Nucleus accumbens (tissue), 56 donors: Measurements from ENCODE around the gene SLC9A9.

ENCODE experiments used
- DNase-seq, 56 donors: peaks; one replicate each; lab custom pipeline; 2025; lab: John Stamatoyannopoulos, UW

Gene SLC9A9

DNA sequence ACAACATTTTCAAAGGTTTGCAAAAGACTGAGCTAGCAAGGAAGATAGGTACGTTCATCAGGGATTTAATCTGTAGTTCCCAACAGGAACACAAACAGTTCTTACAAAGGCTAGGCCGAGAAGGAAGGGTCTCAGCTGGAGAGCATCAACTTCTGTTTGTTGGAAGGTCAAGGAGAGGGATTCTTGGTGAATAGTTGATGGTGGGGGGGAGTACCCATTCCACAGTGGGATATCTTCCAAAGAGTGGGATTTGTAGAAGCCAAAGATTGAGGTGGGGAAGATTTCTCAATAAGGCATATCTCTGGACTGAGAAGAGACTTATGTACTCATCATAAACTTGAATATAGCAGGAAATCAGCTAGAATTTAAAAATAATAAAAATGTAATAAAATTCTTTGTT, 496.9 kb downstream of the SLC9A9 start:
- DNase-seq: no peak

DNA sequence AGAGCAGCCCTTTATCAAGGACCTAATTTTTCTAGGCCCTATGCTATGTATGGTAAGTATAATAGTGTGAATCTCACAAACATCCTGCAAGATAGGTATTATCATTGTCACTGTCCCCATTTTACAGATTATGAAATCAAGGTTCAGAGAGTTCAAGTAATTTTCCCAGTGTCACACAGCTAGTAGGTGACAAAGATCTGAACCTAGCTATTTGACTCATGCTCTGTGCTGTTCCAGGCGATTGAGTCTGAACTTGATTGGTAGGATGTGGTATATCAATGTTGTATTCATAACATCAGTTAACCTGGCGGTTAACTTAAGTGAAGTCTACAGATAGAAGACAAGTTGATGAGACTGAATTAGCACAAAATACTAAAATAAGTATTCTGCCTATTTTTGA, 498.8 kb downstream of the SLC9A9 start:
- DNase-seq: no peak

- DNase-seq: no peak
Measured at GRCh38 chr3:143348486-143349327, 499.6 kb downstream of the SLC9A9 start.

GRCh38 chr3:143344516-143345165, 503.6 kb downstream of the SLC9A9 start:
- no peak for DNase-seq

- no peak for DNase-seq
Measured at GRCh38 chr3:143343944-143344343, 504.3 kb downstream of the SLC9A9 start.

DNA sequence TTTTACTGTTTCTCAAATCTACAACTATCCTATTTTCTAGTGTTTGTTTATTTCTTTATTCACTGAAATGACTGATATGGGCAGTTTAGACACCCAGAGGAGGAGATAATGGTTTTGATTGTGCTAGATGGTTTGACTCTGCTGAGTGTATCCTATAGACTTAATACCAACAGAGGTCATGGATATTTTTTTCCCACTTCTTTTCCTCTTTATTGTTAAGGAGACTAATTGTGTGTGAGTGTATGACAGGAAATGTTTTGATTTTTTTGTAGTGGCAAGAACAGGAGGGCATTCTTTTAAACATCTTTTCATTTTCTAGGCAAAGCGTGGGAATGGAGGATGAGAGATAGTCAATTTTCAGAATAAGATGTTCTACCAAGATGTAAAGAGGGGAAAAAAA, 505.2 kb downstream of the SLC9A9 start:
- DNase-seq: no peak

- no peak for DNase-seq
Measured at GRCh38 chr3:143339451-143339850, 508.8 kb downstream of the SLC9A9 start.

GRCh38 chr3:143337387-143337786, 510.9 kb downstream of the SLC9A9 start:
- DNase-seq: no peak

DNA sequence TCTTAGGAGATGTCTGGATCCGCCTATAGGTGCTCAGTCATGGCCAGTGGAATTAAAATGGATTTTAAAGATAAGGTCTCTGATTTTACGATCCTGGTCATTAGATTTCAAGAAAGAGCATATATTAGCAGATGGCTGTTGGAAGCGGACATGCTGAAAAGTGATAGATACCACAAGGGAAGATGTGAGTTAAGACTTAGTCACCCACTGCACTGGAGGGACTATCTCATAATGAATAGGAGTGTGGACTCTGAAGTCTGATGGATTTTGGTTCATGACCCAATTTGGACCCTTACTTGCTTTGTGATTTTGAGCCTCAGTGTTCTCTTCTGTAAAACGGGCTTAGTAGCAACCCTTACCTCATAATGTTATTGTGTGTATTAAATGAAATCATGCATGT, 514.0 kb downstream of the SLC9A9 start:
- no peak for DNase-seq

GRCh38 chr3:143333367-143333766, 514.9 kb downstream of the SLC9A9 start:
- no peak for DNase-seq

DNA sequence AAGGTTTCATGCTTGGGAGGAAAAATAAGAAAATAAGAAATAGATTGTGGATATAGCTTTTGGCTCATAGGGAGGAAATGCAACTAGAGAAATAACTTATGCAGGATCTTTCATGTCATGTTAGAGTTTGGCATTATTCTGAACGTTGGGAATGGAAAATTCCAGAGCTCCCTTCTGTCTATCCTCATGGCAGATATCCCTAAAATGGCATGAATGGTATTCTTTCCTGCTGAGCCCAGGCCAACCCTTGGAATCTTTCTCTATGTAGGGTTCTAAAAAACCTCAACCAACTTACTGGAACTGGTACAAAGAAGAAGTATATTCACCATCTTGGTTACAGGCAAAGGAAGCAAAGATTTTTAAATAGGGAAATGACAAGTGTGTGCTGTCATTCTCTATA, 516.2 kb downstream of the SLC9A9 start:
- no peak for DNase-seq

DNA sequence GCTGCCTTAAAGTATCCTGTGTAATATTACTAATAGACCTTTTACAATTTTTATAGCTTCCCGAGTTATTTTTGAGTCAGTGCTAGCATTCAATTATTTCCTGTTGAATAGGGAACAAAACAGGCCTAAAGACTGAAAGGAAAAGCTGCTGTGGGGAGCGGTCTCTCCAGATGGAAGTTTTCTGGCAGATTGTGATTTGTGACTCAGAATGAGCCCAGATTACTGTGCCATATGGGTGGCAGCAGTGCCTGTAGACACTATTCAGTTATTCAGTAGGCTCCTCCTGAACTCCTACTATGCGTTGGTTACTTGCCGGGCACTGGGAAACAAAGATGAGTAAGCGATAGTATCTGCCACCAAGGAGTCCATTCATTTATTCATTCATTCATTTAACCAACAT, 516.9 kb downstream of the SLC9A9 start:
- peak in 1 of 56 donors; percentile 16 for DNase-seq

GRCh38 chr3:143330296-143330868, 517.9 kb downstream of the SLC9A9 start:
- DNase-seq: no peak

- peak in 2 of 56 donors; percentile 10 to 20 for DNase-seq
Measured at GRCh38 chr3:143329567-143330211, 518.6 kb downstream of the SLC9A9 start.

DNA sequence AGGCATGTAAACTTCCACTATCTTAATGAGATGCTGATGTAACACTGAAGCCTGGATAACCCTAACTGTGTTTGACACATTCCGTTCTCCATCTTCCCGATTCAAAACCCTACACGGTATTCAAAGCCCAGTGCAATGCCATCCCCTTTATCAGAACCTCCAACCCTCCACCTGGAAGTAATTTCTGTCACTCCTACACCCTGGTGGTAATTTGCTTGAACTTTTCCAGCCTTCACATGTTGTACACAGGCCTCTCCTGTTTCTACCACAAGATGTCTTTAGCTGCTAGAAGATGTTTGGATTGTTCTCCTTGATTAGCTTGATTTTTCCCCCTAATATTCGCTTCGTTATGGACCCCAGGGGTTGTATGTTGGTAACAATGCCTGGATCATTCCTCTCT, 519.8 kb downstream of the SLC9A9 start:
- DNase-seq: no peak

DNA sequence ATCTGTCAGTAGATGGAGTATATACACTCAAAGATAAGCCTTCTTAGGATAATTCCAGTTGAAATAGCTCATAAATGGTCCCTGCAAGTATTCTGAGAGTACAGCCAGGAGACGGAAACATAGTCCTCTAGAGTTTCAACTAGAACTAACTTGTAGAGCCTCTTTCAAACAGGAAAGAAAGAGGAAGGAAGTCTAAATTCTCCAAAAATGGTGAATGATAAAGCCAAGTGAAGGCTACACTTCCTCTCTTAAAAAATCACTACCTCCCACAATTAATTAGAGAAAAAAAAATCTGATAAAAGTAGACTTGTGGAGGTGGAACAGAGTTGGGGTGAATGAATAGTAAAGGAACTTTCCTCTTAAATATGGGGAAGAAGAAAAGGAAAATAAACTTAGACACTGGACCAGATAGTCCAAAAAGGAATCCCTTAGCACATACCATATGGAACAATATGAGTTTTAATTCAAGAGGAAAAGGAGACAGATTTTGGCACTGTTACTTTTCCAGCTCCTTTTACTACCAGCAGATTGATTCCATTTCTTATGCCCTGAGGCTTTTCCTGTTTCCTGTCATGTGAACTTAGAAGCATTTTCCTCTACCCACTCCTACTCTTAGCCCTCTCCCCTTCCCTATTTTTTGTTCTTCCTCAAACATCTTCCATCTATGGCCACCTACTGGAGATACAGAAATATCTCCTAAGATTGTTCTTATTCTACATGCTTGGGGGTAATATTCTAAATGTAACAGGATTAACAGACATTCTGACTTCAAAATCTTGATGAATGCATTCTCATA, 521.1 kb downstream of the SLC9A9 start:
- DNase-seq: no peak

DNA sequence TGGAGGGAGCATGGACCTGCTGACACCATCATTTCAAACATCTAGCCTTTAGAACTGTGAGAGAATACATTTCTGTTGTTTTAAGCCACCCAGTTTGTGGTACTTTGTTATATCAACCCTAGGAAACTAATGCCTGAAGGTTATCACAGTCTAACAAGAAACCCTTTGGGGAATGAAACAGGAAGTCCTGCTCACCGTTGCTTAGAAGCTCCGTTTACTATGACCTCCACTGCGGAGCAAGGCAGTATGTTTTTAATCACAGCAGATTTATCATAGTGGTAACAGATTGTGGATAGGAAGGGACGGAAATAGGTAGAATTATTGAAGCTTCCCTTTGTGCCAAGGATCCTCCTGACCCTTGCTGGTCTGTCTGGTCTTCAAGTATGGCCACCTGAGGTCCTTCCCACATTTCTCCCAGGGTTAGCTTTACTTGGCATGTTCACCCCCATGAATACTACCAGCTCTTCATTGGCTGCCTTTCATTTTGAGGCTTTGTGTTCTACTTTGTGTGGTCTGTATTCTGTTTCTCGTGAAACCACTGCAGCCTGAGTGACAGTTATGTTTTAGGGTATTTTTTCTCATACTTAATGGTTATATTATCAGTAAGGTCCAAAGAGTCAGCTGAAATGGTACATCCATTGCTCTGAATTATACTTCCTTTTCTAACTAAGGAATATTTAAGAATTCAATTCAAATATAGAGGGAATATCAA, 527.1 kb downstream of the SLC9A9 start:
- DNase-seq: no peak

- DNase-seq: no peak
Measured at GRCh38 chr3:143315766-143316165, 532.5 kb downstream of the SLC9A9 start.

DNA sequence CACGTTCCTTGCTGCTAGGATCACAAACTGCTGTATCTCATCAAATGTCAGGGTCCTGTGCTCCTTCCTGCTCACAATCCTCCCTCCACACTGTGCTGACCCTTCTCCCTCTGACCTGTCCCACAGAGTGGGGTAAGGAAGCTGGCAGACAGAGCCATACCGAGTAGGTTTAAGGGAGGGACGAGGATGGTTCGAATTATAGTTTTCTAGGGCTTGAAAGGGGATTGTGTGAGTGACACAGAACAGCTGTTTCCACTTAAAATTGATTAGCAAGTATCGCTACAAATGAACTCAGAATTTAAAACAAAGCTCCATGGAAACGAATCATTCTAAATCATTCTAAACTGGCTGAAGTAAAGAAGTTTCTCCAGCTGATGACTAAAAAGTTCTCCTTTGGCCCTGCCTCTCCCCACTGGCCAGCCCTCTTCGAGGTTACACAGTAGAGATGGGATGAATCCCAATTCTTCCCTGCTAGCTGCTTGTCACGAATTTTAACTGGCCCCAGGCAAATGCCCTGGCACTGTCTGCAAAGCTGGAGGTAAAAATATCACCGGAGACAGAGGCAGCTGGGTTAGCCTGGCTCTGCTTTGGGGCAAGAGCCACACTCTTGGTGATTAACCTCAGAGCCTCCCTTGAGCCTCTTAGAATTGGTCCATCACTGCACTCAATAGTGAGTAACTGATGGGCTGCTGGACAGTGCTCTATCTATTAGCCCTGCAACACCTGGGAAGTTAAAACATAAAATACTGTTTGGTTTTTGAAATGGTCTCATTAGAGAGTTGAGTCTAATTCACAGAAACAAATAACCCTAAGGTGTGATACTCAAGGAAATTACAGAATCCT, 533.8 kb downstream of the SLC9A9 start:
- no peak for DNase-seq
